Mesenteric fat pad (tissue), 1 donor: ENCODE data around the gene KLHL30. TPM values are rescaled to one million over a fixed set of nuclear protein-coding genes. Genes with fewer than 3 reads are reported as not detected.

Source experiments
- DNase-seq: peaks from one replicate; pipeline ENCODE4 v3.0.0-alpha.2; 2020; ENCODE audit warnings: low spot score
- total RNA-seq: library from RNA; stranded (reverse); fragmentation: NEBNext Ultra II Directional; extraction: Animal tissue kit (Norgen Biotek cat#: 25700); gene quantifications from one replicate; pipeline ENCODE4 v1.2.1, GENCODE V29; 2021
- donor health status: DM: yes; HTN: yes; CAD: no.

Gene KLHL30
- total RNA-seq, 1 donor from 2014 or later: 4.4 TPM

- DNase-seq: no peak
Observed at GRCh38 chr2:238130111-238130695, 8.3 kb upstream of the KLHL30 start.

- no peak for DNase-seq
Observed at GRCh38 chr2:238130696-238131628, 7.5 kb upstream of the KLHL30 start.

- DNase-seq: no peak
Observed at GRCh38 chr2:238131761-238132462, 6.6 kb upstream of the KLHL30 start.

GRCh38 chr2:238132463-238133450 lies 5.7 kb upstream of the KLHL30 start:
- no peak for DNase-seq

- DNase-seq: no peak
Observed at GRCh38 chr2:238133499-238134392, 4.7 kb upstream of the KLHL30 start.

- no peak for DNase-seq
Observed at GRCh38 chr2:238134393-238134785, 4.1 kb upstream of the KLHL30 start.

- no peak for DNase-seq
Observed at GRCh38 chr2:238135601-238136150, 2.8 kb upstream of the KLHL30 start.

GRCh38 chr2:238136820-238137537 lies 1.5 kb upstream of the KLHL30 start:
- DNase-seq: no peak

- no peak for DNase-seq
Observed at GRCh38 chr2:238137885-238138284, 583 bp upstream of the KLHL30 start.

- no peak for DNase-seq
Observed at GRCh38 chr2:238139196-238140039, 950 bp downstream of the KLHL30 start.

GRCh38 chr2:238140040-238140439 lies 1.6 kb downstream of the KLHL30 start:
- no peak for DNase-seq

GRCh38 chr2:238140721-238141540 lies 2.5 kb downstream of the KLHL30 start:
- DNase-seq: no peak

GRCh38 chr2:238141541-238142318 lies 3.3 kb downstream of the KLHL30 start:
- DNase-seq: no peak

GRCh38 chr2:238142382-238143205 lies 4.1 kb downstream of the KLHL30 start:
- no peak for DNase-seq

- no peak for DNase-seq
Observed at GRCh38 chr2:238143239-238143951, 4.9 kb downstream of the KLHL30 start.
